ENCODE data around the gene VSX1. TPM values are rescaled to one million over a fixed set of nuclear protein-coding genes. Genes with fewer than 3 reads are reported as not detected.

VSX1 gene
- total RNA-seq, 4 donors from 2014 or later: not detected

- no peak for ATAC-seq (ENCODE audit: low FRiP score)
- no peak for TF ChIP-seq CTCF (IDR thresholded peaks at IDR 0.05)
- no peak for DNase-seq (ENCODE audit: low spot score)
Observed at GRCh38 chr20:25125636-25126035, 43.7 kb upstream of the VSX1 start.

- TF ChIP-seq CTCF (IDR thresholded peaks at IDR 0.05): no peak
- ATAC-seq (ENCODE audit: low FRiP score) (no peak), DNase-seq (ENCODE audit: low spot score) (no peak)
Observed at GRCh38 chr20:25120920-25121319, 39.0 kb upstream of the VSX1 start.

- ATAC-seq (ENCODE audit: low FRiP score): no peak
- DNase-seq (ENCODE audit: low spot score): no peak
- no peak for TF ChIP-seq CTCF (IDR thresholded peaks at IDR 0.05)
Observed at GRCh38 chr20:25120457-25120856, 38.5 kb upstream of the VSX1 start.

DNA sequence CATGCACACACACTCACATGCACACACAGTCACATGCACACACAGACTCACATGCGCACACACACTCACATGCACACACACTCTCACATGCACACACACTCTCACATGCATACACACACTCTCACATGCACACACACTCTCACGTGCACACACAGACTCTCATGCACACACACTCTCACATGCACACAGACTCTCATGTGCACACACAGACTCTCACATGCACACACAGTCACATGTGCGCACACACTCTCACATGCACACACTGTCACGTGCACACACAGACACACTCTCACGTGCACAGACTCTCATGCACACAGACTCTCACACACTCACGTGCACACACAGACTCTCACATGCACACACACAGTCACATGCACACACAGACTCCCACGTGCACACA, 36.6 kb upstream of the VSX1 start:
- ATAC-seq (ENCODE audit: low FRiP score): no peak
- no peak for DNase-seq (ENCODE audit: low spot score)
- TF ChIP-seq CTCF (IDR thresholded peaks at IDR 0.05): no peak

DNA sequence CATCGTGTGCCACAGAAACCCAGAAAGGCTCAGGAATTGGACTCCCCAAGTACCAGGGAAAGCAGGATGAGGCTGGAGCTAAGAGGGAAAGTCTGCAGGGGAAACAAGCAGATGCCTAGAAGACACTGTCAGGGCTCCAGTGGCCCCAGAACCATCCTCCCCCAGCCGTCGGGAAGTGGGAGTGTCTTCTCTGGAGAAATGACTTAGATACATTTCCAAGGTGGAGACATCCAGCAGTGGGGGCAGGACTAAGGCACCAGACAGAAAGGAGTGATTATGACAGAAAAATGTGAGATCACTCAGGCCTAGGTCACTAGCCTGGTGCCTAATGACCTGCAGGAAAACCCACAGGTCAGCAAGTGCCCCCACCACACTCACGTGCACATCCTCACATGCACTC, 36.0 kb upstream of the VSX1 start:
- no peak for TF ChIP-seq CTCF (IDR thresholded peaks at IDR 0.05)
- no peak for DNase-seq (ENCODE audit: low spot score)
- ATAC-seq (ENCODE audit: low FRiP score): no peak

DNA sequence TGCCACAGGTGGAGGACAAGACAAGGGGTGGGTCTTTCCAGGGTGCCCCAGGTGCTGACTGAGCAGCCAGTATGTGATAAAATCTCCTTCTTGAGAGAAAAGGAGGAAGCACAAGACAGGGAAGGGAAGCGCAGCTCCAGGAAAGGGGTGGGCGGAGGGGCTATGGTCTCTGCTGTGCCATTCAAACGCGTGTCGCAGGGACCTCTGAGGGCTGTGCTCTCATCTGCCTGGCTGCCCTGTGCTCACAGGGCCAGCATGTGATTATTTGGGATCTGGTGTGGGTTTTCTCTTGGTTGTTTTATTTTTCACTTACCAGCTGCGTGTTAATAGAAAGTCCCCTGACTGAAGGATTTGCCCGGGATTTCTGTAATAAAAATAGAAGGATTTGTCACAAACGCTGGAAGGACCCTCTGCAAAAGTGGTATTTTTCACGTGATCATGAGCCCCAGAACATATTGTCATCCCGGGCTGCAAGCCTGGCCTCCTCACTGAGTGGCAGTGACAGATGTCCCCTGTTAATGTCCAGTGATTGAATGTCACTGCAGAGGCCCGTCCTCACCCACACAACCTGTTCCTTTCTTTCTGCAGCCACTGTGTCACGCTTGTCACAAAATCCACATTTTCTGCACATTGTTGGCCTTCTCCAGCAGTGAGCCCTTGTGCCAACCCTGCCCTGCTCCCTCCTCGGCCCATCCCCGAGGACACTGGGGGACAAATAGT, 35.0 kb upstream of the VSX1 start:
- ATAC-seq (ENCODE audit: low FRiP score): no peak

More for the DNA sequence above, 35.0 kb upstream of the VSX1 start:
- DNase-seq (ENCODE audit: low spot score): no peak
- no peak for TF ChIP-seq CTCF (IDR thresholded peaks at IDR 0.05)
